Loucy (cell line): ENCODE results near the gene SAXO2.
"Not testable (repeated sequence)": the region's sequence is repeated elsewhere in the genome, so short reads cannot be mapped to it uniquely, and the experiment has no call there.

Source experiments
- H2AFZ ChIP-seq: fragments of 200-600 bp; sonication (generic); 2 replicates; pipeline ENCODE4 v1.6.0; 2016; ENCODE audit warnings: antibody characterized with exemption, mild to moderate bottlenecking, low read length, moderate library complexity
- H3F3A ChIP-seq: fragments of 200-600 bp; 2 replicates; pipeline ENCODE4 v1.6.0; 2016; ENCODE audit warnings: antibody characterized with exemption, low read depth, mild to moderate bottlenecking
- H3K27me3 ChIP-seq: fragments of 200-600 bp; sonication (generic); 2 replicates; pipeline ENCODE4 v1.6.1; 2014; ENCODE audit warnings: low read length, mild to moderate bottlenecking; ENCODE audit not compliant: insufficient read depth, poor library complexity, severe bottlenecking
- H3K36me3 ChIP-seq: fragments of 200-600 bp; sonication (generic); 2 replicates; pipeline ENCODE4 v1.6.1; 2016; ENCODE audit warnings: low read length; ENCODE audit not compliant: insufficient read depth
- H3K4me1 ChIP-seq: fragments of 200-600 bp; sonication (generic); 2 replicates; pipeline ENCODE4 v1.5.1; 2014; ENCODE audit warnings: low read length, mild to moderate bottlenecking; ENCODE audit not compliant: insufficient read depth, poor library complexity, severe bottlenecking
- H3K4me2 ChIP-seq: fragments of 200-600 bp; sonication (generic); 2 replicates; pipeline ENCODE4 v1.6.0; 2014; ENCODE audit warnings: antibody characterized with exemption, low read length, low read depth, mild to moderate bottlenecking; ENCODE audit not compliant: poor library complexity, severe bottlenecking
- H3K4me3 ChIP-seq: fragments of 200-600 bp; sonication (generic); 2 replicates; pipeline ENCODE4 v1.5.1; 2014; ENCODE audit warnings: low read length, mild to moderate bottlenecking, mixed read lengths; ENCODE audit not compliant: poor library complexity, severe bottlenecking
- H3K79me2 ChIP-seq: fragments of 200-600 bp; sonication (generic); 2 replicates; pipeline ENCODE4 v1.6.1; 2014; ENCODE audit warnings: low read length; ENCODE audit not compliant: insufficient read depth
- H3K9ac ChIP-seq: fragments of 200-600 bp; sonication (generic); 2 replicates; pipeline ENCODE4 v1.6.0; 2014; ENCODE audit warnings: mild to moderate bottlenecking, low read depth, low read length, moderate library complexity; ENCODE audit not compliant: poor library complexity, severe bottlenecking
- H3K9me2 ChIP-seq: fragments of 200-600 bp; sonication (generic); replicated peaks from 2 replicates; pipeline ENCODE4 v1.6.1; 2016; ENCODE audit warnings: low read depth, low read length, mixed read lengths
- H3K9me3 ChIP-seq: fragments of 200-600 bp; sonication (generic); 2 replicates; pipeline ENCODE4 v1.6.1; 2014; ENCODE audit warnings: mild to moderate bottlenecking, antibody characterized with exemption, low read length, low read depth; ENCODE audit not compliant: insufficient read depth
- H4K20me1 ChIP-seq: fragments of 200-600 bp; sonication (generic); 2 replicates; pipeline ENCODE4 v1.6.0; 2014; ENCODE audit warnings: antibody characterized with exemption, low read length, mild to moderate bottlenecking; ENCODE audit not compliant: insufficient read depth, poor library complexity, severe bottlenecking
- EZH2phosphoT487 ChIP-seq: fragments of 200-600 bp; IDR thresholded peaks from 2 replicates; pipeline ENCODE4 v1.6.1; 2018; ENCODE audit warnings: antibody characterized with exemption, mild to moderate bottlenecking, moderate library complexity, borderline replicate concordance
- TF ChIP-seq, protein P1 (sequence below): fragments of 200-600 bp; sonication (generic); conservative IDR thresholded peaks from 2 replicates; pipeline ENCODE4 v1.5.1; 2014; ENCODE audit warnings: mild to moderate bottlenecking, antibody characterized with exemption, low read length

Gene SAXO2

DNA sequence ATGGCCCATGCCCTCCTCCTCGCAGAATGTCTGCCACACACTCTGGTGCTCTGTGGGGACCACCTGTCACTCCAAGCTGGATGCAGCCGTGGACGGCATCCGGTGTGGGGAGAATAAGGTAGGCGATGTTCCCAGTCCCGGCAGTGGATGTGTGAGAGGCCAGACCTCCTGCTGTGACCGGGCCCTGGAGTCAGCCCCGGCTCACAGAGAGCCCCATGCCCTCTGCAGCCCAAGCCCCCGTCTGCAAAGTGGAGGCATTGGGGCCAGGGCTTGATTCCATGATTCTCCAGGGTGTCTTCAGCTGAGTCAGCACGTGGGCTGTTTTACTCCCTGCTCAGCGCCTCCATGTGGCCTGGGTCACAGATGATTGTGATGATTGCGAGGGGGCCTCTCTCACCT lies 54.5 kb downstream of the SAXO2 start:
- no peak overlapping the region for H2AFZ ChIP-seq
- no peak for TF ChIP-seq EZH2phosphoT487
- TF ChIP-seq, protein P1, sequence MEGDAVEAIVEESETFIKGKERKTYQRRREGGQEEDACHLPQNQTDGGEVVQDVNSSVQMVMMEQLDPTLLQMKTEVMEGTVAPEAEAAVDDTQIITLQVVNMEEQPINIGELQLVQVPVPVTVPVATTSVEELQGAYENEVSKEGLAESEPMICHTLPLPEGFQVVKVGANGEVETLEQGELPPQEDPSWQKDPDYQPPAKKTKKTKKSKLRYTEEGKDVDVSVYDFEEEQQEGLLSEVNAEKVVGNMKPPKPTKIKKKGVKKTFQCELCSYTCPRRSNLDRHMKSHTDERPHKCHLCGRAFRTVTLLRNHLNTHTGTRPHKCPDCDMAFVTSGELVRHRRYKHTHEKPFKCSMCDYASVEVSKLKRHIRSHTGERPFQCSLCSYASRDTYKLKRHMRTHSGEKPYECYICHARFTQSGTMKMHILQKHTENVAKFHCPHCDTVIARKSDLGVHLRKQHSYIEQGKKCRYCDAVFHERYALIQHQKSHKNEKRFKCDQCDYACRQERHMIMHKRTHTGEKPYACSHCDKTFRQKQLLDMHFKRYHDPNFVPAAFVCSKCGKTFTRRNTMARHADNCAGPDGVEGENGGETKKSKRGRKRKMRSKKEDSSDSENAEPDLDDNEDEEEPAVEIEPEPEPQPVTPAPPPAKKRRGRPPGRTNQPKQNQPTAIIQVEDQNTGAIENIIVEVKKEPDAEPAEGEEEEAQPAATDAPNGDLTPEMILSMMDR: no peak
- no peaks in the 10 kb centered on the region for H4K20me1 ChIP-seq
- no peaks in the 10 kb centered on the region for H3K9me3 ChIP-seq
- H3K4me2 ChIP-seq: no peak overlapping the region
- no peaks in the 10 kb centered on the region for H3K9me2 ChIP-seq
- no peaks in the 10 kb centered on the region for H3K79me2 ChIP-seq
- H3F3A ChIP-seq: no peaks in the 10 kb centered on the region
- H3K9ac ChIP-seq: no peak overlapping the region
- no peaks in the 10 kb centered on the region for H3K27me3 ChIP-seq
- no peaks in the 10 kb centered on the region for H3K4me1 ChIP-seq
- H3K4me3 ChIP-seq: no peak overlapping the region
- no peaks in the 10 kb centered on the region for H3K36me3 ChIP-seq

- not testable (repeated sequence) for H3F3A ChIP-seq, H3K27me3 ChIP-seq, H3K4me3 ChIP-seq, H4K20me1 ChIP-seq, H3K79me2 ChIP-seq, H3K9me2 ChIP-seq, H3K36me3 ChIP-seq, H2AFZ ChIP-seq, H3K9ac ChIP-seq, H3K4me1 ChIP-seq, H3K4me2 ChIP-seq, H3K9me3 ChIP-seq
These were observed 54.9 kb downstream of the SAXO2 start for GRCh38 chr15:82317516-82317915.

DNA sequence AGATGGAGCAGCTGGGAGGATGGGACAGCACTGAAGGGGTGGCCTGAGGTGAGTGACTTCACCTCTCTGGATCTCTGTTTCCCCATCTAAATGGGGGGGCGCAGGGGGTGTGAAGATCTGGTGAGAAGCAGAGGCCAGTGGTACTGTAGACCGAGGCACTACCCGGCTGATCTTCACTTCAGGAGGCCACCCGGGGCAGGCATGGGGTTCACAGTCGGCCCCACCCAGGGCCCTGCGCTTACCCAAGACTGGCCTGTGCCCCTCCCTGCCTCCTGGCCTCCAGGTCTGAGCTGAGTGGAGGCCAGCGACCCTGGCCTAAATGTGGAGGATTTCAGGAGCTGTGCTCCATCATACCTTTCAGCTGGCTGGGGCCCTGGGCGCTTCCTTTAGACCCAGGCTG lies 55.7 kb downstream of the SAXO2 start:
- not testable (repeated sequence) for H3F3A ChIP-seq, H3K4me3 ChIP-seq, H2AFZ ChIP-seq, H3K9ac ChIP-seq, H3K79me2 ChIP-seq, H3K4me1 ChIP-seq, H3K4me2 ChIP-seq, H3K9me2 ChIP-seq, H3K9me3 ChIP-seq, H3K27me3 ChIP-seq, H4K20me1 ChIP-seq, H3K36me3 ChIP-seq

GRCh38 chr15:82319522-82320278 lies 57.1 kb downstream of the SAXO2 start:
- H3K9me3 ChIP-seq, H3K9me2 ChIP-seq, H3K4me3 ChIP-seq, H3K36me3 ChIP-seq, H3K9ac ChIP-seq, H2AFZ ChIP-seq, H3K4me1 ChIP-seq, H3K4me2 ChIP-seq, H3F3A ChIP-seq, H3K27me3 ChIP-seq, H3K79me2 ChIP-seq, H4K20me1 ChIP-seq: not testable (repeated sequence)

GRCh38 chr15:82320861-82321260 lies 58.2 kb downstream of the SAXO2 start:
- not testable (repeated sequence) for H3K27me3 ChIP-seq, H4K20me1 ChIP-seq, H3K4me3 ChIP-seq, H3K9me2 ChIP-seq, H3K9ac ChIP-seq, H3F3A ChIP-seq, H2AFZ ChIP-seq, H3K36me3 ChIP-seq, H3K4me2 ChIP-seq, H3K9me3 ChIP-seq, H3K79me2 ChIP-seq, H3K4me1 ChIP-seq

- H3K9me3 ChIP-seq, H3K36me3 ChIP-seq, H3K4me2 ChIP-seq, H2AFZ ChIP-seq, H3K4me3 ChIP-seq, H3K9ac ChIP-seq, H3K27me3 ChIP-seq, H3K79me2 ChIP-seq, H3F3A ChIP-seq, H3K4me1 ChIP-seq, H3K9me2 ChIP-seq, H4K20me1 ChIP-seq: not testable (repeated sequence)
These were observed 59.9 kb downstream of the SAXO2 start for GRCh38 chr15:82322488-82322887.

DNA sequence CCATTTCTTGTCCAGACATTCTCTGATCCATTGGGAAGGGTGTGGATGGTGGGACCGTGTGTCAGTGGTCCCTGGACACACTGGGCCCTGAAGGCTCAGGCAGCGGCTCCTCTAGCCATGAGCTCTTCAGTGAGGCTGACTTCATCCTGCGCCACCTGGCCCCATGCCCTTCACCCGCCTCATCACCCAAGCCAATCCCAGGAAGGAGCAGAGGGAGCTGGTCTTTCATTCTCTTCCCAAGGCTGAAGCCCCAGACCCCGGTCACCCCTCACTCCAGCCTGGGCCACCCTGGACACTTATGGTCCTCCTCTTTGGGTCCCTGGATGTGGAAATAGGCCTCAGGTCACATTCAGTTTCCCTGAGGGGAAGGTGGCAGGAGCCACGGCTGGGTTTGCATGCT lies 62.2 kb downstream of the SAXO2 start:
- not testable (repeated sequence) for H3K79me2 ChIP-seq

More for the DNA sequence above, 62.2 kb downstream of the SAXO2 start:
- H3K36me3 ChIP-seq, H3K4me1 ChIP-seq, H3K9me2 ChIP-seq, H3K27me3 ChIP-seq, H3K4me3 ChIP-seq, H3K9ac ChIP-seq, H4K20me1 ChIP-seq, H3F3A ChIP-seq, H3K9me3 ChIP-seq, H3K4me2 ChIP-seq, H2AFZ ChIP-seq: not testable (repeated sequence)
